ENCODE results near the gene MRPS31.
"Not testable (repeated sequence)": the region's sequence is repeated elsewhere in the genome, so short reads cannot be mapped to it uniquely, and the experiment has no call there.

Gene MRPS31

DNA sequence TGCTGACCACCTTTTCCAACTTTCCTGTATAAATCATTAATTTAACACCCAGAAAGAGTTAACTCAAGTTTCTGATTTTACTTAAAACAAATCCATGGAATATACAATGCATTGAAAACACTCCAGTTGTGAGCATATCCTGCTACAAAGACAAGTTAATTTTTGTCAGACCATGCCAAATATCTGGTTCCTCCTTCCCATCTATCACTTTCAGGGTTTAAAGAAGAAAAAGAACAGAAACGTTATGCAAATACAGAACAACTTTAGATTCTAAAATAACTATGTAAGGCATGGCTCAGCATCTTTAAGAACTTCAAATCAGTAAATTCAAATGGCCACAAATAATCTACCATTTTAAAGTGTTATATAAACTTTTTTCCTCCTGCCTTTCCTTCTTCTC, 14.9 kb downstream of the MRPS31 start:
- DNase-seq: no peak

DNA sequence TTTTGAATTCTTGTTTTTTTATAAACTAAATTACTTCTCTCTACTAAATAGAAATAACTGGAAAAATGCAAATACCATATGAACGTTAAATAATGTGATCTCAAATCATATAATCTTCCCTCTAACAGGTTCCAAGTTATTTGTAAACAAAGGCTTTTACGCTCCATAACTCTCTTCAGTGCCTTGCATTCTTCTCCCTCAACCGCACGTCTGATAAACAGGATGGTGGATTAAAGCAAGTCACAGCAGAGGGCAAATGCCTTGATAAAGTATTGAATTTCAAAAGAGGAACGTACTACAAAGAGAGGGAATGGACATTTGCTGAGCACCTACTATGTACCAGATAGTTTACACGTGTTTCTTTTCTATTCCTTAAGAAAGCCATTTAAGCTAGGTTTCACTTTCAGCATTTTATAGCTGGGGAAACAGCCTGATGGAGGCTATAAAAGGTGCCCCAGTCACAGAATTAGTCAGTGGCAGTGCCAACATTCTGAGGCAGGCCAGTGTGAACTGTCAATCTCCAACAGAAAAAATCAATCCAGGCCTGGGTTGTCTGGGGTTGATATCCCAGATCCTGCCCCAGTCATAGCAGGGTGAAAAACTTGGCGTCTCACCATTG, 15.8 kb downstream of the MRPS31 start:
- DNase-seq: no peak

DNA sequence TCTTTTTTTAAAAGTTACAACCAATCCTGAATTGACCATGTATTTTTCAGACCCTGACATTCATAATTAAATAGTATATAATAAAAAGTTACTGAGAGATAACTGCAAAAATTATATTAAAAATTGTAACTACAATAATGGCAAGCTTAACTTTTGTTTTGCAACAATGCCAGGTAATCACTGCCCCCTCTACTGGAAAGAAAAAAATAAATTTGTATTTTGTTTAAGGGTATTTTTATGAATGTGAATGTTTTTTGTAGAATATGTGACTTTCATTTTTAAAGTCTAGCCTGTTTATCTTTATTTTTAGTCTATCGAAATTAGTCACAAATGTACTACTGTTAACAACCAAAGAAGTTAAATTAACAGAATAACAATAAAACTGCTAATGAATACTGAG, 21.7 kb downstream of the MRPS31 start:
- no peak for DNase-seq

DNA sequence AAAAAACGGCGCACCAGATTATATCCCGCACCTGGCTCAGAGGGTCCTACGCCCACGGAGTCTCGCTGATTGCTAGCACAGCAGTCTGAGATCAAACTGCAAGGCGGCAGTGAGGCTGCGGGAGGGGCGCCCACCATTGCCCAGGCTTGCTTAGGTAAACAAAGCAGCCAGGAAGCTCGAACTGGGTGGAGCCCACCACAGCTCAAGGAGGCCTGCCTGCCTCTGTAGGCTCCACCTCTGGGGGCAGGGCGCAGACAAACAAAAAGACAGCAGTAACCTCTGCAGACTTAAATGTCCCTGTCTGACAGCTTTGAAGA, 35.8 kb downstream of the MRPS31 start:
- DNase-seq: not testable (repeated sequence)

DNA sequence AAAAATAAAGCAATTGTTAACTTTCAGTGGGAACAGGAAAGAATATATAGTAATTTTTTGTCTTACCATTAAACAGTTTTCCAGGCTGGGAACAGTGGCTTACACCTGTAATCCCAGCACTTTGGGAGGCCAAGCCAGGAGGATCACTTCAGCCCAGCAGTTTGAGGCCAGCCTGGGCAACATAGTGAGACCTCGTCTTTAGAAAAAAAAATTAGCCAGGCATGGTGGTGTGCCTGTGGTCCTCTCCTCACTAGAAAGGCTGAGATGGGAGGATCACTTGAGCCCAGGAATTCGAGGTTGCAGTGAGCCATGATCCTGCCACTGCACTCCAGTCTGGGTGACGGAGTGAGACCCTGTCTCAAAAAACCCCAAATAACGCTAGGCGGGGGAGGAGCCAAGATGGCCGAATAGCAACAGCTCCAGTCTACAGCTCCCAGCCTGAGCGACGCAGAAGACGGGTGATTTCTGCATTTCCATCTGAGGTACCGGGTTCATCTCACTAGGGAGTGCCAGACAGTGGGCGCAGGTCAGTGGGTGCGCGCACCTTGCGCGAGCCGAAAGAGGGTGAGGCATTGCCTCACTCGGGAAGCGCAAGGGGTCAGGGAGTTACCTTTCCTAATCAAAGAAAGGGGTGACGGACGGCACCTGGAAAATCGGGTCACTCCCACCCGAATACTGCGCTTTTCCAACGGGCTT, 36.3 kb downstream of the MRPS31 start:
- DNase-seq: not testable (repeated sequence)

DNA sequence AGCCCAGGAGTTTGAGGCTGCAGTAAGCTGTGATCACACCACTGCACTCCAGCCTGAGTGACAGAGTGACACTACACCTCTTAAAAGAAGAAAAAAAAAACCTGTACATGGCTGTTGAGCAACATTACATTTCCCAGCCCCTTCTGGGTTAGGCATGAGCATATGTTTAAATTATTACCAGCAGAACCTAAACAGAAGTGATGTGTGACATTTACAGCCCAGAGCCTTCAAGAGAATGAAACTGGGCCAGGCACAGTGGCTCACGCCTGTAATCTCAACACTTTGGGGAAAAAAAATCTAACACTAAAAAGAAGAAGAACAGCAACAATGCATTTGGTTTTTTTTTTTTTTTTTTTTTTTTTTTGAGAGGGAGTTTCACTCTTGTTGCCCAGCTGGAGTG, 38.3 kb downstream of the MRPS31 start:
- DNase-seq: no peak

DNA sequence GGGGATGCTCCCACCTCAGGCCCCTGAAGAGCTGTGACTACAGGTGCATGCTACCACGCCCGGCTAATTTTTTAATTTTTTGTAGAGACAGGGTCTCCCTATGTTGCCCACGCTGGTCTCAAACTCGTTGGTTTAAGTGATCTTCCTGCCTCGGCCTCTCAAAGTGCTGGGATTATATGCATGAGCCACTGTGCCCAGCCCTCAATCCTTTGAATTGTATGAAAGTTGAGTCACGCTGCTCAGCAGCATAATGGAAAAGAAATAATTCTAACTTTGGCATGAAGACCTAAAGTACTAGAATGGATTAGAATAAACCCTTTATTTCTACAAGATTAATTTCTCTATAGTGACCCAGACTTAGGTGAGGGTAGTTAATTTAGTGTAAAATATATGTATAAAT, 42.4 kb downstream of the MRPS31 start:
- DNase-seq: no peak

DNA sequence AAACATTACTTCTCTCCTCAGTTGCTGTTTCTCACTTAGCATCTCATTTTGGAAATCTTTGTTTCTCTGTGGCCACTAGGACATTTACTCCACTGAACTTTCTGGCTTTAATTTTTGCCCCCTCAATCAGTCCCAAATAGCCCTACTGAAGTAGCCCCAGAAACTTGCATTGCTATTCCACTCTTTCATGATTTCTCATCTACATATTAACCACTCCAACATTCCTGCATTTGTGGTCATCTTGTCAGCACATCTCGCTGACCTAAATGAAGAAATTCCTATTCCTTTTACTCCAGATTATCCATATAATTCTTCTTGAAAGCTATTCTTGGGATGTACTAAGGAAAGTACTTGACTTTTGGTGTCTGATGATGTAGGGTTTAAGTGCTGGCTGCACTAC, 56.6 kb downstream of the MRPS31 start:
- DNase-seq: not testable (repeated sequence)

DNA sequence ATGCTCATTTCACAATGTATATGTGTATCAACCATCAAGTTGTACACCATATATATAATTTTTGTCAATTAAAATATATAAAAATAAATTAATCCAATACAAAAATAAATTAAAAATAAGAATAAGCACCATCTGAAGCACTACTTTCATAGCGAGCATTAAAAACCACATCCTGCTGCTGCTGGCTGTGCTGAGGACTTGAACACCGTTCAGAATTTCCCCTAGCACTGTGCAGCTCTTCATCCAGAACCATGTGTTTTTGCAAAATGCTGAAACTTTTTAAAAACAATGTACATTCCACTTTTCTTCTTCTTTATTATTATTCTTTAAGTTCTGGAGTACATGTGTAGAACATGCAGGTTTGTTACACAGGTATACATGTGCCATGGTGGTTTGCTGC, 64.6 kb downstream of the MRPS31 start:
- DNase-seq: no peak

DNA sequence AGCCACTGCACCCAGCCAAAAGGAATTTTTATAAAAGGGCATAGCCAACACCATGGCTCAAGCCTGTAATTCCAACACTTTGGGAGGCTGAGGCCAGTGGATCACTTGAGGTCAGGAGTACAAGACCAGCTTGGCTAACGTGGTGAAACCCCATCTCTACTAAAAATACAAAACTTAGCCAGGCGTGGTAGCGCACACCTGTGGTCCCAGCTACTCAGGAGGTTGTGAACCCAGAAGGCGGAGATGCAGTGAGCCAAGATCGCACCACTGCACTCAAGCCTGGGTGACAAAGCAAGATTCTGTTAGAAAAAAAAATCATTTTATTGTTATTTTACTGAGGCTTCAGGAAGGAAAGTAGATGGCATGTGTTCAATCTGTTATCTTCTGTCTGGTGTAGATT, 73.3 kb downstream of the MRPS31 start:
- no peak for DNase-seq

DNA sequence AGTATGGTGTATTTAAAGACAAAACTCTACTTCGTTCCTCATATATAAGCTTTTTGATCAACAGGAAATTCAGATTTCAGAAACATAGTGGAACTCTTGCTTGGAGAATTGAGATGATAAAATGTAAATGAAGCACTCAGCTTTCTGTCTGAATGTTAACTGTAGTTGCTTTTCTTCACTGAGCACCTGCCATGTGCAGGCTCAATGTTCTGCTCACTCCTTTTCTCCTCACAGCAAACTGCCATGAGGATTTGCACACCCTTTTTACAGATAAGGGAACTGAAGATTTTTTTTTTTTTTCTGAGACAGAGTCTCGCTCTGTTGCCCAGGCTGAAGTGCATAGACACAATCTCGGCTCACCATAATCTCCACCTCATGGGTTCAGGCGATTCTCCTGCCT, 76.6 kb downstream of the MRPS31 start:
- DNase-seq: no peak

DNA sequence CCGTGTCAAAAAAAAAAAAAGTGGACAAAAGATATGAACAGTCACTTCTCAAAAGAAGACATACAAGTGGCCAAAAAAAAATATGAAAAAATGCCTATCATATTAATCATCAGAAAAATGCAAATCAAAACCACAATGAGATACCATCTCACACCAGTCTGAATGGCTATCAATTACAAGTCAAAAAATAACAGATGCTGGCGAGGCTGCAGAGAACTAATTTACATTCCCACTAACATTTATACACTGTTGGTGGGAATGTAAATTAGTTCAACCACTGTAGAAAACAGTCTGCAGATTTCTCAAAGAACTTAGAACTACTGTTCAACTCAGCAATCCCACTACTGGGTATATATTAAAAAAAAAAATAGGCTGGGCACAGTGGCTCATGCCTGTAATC, 78.0 kb downstream of the MRPS31 start:
- no peak for DNase-seq

DNA sequence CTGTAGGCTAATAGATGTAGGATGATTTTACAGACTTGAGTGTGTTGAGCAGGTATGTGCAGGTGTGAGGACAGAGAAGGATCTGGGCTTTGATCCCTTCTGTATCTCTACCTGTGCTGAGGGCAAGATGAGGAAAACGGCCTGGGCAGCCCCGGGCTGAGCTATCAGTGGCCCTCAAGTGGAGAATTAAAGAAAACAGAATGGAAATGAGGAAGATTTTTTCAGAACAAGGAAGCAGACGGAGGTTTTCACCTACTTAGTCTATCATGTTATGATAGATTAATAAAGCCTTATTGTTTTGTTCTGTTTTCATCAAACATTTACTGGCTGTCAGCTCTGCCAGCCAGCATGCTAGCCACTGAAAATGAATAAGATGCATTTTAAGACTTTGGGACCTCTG, 82.2 kb downstream of the MRPS31 start:
- DNase-seq: no peak

DNA sequence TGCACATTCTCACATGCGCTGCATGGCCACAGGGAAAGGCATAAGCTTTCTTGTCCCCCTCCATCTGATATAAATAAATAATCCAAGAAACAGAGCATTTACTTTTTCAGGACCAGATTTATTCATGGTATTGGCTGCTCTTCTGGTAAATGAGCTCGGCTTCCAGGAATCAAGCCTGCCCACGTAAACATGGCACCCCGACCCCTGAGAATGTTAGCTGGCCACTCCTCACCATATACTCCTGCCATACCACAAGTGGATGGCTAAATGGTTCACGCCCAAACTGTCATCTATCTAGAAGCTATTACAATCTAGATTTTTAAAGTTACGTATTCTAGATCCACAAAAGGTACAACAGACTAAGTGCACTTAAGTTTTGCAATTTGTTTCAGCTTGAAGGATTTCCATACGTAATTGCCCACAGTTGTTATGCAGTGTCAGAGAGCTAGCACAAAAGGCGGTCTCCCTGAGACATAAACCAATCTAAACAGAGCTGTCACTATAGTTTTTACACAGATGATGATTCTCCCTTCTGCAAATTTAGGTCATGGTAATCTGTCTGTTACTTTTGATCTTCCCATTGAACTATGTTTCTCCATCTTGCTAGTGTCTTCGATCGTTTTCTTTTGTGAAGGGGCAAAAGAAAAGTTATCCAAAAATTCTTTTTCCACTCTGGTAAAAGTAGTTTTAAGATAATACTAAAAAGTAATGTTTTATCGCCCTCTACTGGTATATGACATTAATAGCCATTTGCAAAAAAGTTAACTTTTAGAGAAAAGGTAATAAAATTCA, 88.3 kb downstream of the MRPS31 start:
- DNase-seq: no peak

DNA sequence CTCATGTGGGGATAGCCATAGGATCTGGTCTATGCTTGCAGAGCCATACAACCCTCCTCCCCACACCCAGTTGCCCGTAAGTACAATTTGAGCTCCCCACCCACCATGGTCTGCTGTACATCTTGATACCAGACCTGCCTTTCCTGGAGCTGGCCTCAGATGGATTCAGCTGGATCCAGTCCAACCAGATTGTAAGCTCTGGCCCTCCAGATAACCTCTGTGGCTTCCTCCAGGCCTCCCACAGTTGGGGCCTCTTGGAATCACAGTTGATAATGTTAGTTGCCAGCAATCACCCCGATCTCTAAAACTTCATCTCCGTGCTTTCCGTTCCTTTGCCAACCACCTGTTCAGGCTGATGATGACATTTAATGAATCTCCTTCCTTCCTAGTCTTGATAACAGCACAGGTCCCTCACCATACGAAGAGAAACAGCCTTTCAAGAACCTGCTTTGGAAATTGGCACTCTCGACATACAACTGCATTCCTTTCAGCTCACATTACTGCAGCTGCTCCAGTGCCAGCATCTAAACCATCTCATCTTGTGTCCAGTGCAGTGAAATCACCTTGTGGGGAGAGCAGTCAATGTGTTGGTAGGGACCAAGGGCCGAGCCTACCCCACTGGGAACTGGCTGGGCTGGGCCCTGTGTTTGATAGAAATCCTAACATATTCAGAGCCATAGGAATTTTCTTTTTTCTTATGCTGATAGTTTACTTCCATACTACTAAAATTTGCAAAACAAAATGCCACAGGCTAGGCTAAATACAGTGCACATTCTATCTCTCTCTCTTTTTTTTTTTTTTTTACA, 89.4 kb downstream of the MRPS31 start:
- DNase-seq: no peak

DNA sequence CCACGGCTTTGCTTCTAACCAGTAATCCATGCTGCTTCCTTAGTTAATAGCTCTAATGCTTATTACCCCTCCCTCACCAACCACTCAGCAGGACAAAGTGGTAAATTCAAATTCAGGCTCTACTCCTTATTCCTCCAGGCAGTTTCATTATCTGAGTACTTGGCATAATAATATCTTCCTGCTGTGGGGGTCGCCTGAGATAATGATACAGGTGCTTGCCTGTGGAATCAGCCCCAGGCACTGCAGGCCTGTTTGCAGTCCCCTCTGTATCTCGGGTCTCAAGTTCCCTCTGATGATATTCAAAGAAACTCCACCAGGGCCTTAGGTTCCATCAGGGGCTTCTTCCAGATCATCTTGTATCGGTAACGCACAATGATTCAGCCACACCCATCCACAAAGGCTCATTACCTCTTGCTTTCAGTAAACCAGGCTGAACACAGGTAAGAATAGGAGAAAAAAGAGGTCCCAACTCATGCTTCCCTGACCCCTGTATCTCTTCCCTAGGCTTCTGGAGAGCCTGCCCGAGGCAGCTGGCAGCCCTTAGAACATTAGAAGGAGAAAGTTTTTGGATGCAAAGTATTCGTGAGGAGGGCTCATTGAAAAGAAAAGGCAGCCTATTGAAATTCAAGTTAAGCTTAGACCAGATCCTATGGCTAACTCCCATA, 90.2 kb downstream of the MRPS31 start:
- DNase-seq: no peak

DNA sequence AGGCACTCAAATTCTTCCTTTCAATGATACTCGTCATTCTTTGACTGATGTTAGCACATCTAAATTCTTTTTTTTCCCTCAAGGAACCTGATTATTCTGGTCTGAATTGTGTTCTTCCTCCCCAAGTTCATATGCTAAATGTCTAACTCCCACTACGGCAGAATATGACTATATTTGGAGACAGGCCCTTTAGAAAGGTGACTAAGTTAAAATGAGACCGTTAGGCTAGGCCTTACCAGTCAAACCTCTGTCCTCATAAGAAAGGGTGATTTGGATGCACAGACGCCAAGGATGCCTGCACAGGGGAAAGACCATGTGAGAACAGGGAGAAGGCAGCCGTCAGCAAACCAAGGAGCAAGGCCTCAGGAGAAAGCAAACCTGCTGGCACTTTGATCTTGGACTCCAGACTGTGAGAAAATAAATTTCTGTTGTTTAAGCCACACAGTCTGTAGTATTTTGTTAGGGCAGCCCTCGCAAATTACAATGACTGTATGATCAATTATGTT, 91.5 kb downstream of the MRPS31 start:
- DNase-seq: no peak
